ENCODE measurements around the gene GALNT2. TPM values are rescaled to one million over a fixed set of nuclear protein-coding genes. Genes with fewer than 3 reads are reported as not detected.
A peak's percentile ranks its signal among the peaks of the same experiment; 100 is the strongest.

GALNT2 gene
- total and polyA plus RNA-seq, 9 of the 15 experiments (the other 6 are each of a cell fraction or from before 2014, with no cell fraction given): 1.6 to 106 (median 51.9) TPM

GRCh38 chr1:230144758-230145504, 77.9 kb downstream of the GALNT2 start (continued):
- TF ChIP-seq ZBTB11 (CRISPR knock-in tag; IDR thresholded peaks at IDR 0.05) (0 out of 6 replicates have a peak, but pooled peaks of 1 of the 3 experiments have one; percentile 6), DIDO1 (tag; IDR thresholded peaks at IDR 0.05; ENCODE audit: low read depth) (no peak), RCOR1 (IDR thresholded peaks at IDR 0.05; ENCODE audit: borderline replicate concordance in 1 of 2, low read depth in 2 of 2, low read length in 2 of 2) (peak in 1 of 2 experiments; percentile 59; a peak in 1 of 4 replicates), REST (IDR thresholded peaks at IDR 0.05; ENCODE audit: borderline replicate concordance) (peak; percentile 40), REST (CRISPR knock-in tag; IDR thresholded peaks at IDR 0.05; ENCODE audit: low read depth) (no peak), ZKSCAN3 (CRISPR knock-in tag; IDR thresholded peaks at IDR 0.05) (no peak), CREB3L1 (IDR thresholded peaks at IDR 0.05; ENCODE audit: borderline replicate concordance, low read depth) (no peak), RNF219 (CRISPR knock-in tag; IDR thresholded peaks at IDR 0.05) (no peak)

Data from K562 (cell line).